ENCODE measurements around the gene TMSB15A. TPM values are rescaled to one million over a fixed set of nuclear protein-coding genes. Genes with fewer than 3 reads are reported as not detected.
"Not testable (repeated sequence)": the region's sequence is repeated elsewhere in the genome, so short reads cannot be mapped to it uniquely, and the experiment has no call there.

Gene TMSB15A
- total and polyA plus RNA-seq, 5 donors: 0.71 to 4.2 (median 1.4) TPM; not detected in 1

- intact Hi-C loops (cut with DNase I); H3K27ac ChIP-seq (ENCODE audit: low read length); DNase-seq; H3K4me3 ChIP-seq (ENCODE audit: low read length); H3K4me1 ChIP-seq (ENCODE audit: control insufficient read depth, insufficient read depth, low read length); H3K9me3 ChIP-seq (ENCODE audit: control insufficient read depth, low read length); H3K27me3 ChIP-seq (ENCODE audit: control insufficient read depth, insufficient read depth): not testable (repeated sequence)
- WGBS: 27% methylated on average over 2 of the region's 5 CpGs
- peak in 1 of 2 donors; percentile 68 for ATAC-seq
These were observed 37.8 kb downstream of the TMSB15A start for GRCh38 chrX:102478765-102479164.

GRCh38 chrX:102471762-102472220 is 44.7 kb downstream of the TMSB15A start, which contains the start of gene TCP11X2:
TCP11X2 (minus strand) TSS chrX:102471812.
- H3K4me3 ChIP-seq (ENCODE audit: low read length); H3K27me3 ChIP-seq (ENCODE audit: control insufficient read depth, insufficient read depth); intact Hi-C loops (cut with DNase I); H3K4me1 ChIP-seq (ENCODE audit: control insufficient read depth, insufficient read depth, low read length); ATAC-seq; H3K9me3 ChIP-seq (ENCODE audit: control insufficient read depth, low read length); H3K27ac ChIP-seq (ENCODE audit: low read length); DNase-seq: not testable (repeated sequence)
- WGBS: 43% methylated on average over 7 of the region's 17 CpGs

GRCh38 chrX:102470215-102470614 is 46.3 kb downstream of the TMSB15A start:
- H3K27me3 ChIP-seq (ENCODE audit: control insufficient read depth, insufficient read depth); H3K9me3 ChIP-seq (ENCODE audit: control insufficient read depth, low read length); H3K27ac ChIP-seq (ENCODE audit: low read length); DNase-seq; H3K4me3 ChIP-seq (ENCODE audit: low read length); intact Hi-C loops (cut with DNase I); H3K4me1 ChIP-seq (ENCODE audit: control insufficient read depth, insufficient read depth, low read length); ATAC-seq: not testable (repeated sequence)
- WGBS: no CpG with 5 or more reads among the region's 3 CpGs

Other genes with a start within 250 kb of the TMSB15A start
- gene NXF2B, start 76.7 kb downstream of the TMSB15A start, total RNA-seq: not detected
- gene NXF2B, start 76.7 kb downstream of the TMSB15A start, polyA plus RNA-seq: not detected
- gene TCP11X2, start 44.9 kb downstream of the TMSB15A start, total RNA-seq: under 1 TPM in 1 of 4 donors, not detected in 3; 0.38 TPM
- not detected for gene TCP11X2, start 44.9 kb downstream of the TMSB15A start, polyA plus RNA-seq
- gene ARMCX5, start 82.8 kb upstream of the TMSB15A start, total RNA-seq: 10 to 100 TPM in 1 of 4 donors, 1 to 10 TPM in 3; 6.7 to 11.0 (median 8.1) TPM
- 4.2 TPM for gene ARMCX5, start 82.8 kb upstream of the TMSB15A start, polyA plus RNA-seq
- 10 to 100 TPM; 18.0 to 29.8 (median 21.5) TPM for gene GPRASP1, start 134.7 kb upstream of the TMSB15A start, total RNA-seq
- gene GPRASP1, start 134.7 kb upstream of the TMSB15A start, polyA plus RNA-seq: 9.9 TPM
- 10 to 100 TPM; 21.2 to 24.1 (median 23.0) TPM for gene GPRASP2, start 195.7 kb upstream of the TMSB15A start, total RNA-seq
- 9.9 TPM for gene GPRASP2, start 195.7 kb upstream of the TMSB15A start, polyA plus RNA-seq
- 10 to 100 TPM in 2 of 4 donors, 1 to 10 TPM in 2; 8.4 to 12.2 (median 10.1) TPM for gene GPRASP3, start 204.0 kb upstream of the TMSB15A start, total RNA-seq
- gene GPRASP3, start 204.0 kb upstream of the TMSB15A start, polyA plus RNA-seq: 2.0 TPM

Measured in right cardiac atrium (tissue), 5 donors.